Measurements from ENCODE around the gene MGAT4A.

DNA sequence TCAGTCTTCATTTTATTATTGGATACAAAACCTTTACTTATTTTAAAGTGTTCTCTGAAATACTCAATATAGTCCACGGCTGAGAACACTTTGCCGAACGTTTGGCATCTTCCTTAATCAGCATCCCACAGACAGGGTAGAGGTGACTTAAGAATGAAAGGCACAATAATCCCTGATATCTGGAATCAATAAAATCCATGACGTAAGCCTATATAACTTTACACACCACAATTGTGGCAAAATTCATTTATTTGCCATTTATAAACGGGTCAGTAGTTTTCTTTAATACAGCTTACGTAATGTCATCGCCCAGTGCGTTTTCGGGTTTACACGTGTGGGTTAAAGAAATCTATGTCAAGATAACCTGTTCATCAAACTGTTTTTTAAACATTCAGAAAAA lies 1.3 kb downstream of the MGAT4A start:
- no peak for TF ChIP-seq POLR2A (IDR thresholded peaks at IDR 0.05)
- TF ChIP-seq, protein P1, sequence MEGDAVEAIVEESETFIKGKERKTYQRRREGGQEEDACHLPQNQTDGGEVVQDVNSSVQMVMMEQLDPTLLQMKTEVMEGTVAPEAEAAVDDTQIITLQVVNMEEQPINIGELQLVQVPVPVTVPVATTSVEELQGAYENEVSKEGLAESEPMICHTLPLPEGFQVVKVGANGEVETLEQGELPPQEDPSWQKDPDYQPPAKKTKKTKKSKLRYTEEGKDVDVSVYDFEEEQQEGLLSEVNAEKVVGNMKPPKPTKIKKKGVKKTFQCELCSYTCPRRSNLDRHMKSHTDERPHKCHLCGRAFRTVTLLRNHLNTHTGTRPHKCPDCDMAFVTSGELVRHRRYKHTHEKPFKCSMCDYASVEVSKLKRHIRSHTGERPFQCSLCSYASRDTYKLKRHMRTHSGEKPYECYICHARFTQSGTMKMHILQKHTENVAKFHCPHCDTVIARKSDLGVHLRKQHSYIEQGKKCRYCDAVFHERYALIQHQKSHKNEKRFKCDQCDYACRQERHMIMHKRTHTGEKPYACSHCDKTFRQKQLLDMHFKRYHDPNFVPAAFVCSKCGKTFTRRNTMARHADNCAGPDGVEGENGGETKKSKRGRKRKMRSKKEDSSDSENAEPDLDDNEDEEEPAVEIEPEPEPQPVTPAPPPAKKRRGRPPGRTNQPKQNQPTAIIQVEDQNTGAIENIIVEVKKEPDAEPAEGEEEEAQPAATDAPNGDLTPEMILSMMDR (IDR thresholded peaks at IDR 0.05) = no peak
